Neural cell (in vitro differentiated cells): ENCODE results near the gene IL15. TPM values are rescaled to one million over a fixed set of nuclear protein-coding genes. Genes with fewer than 3 reads are reported as not detected.

Source experiments
- H2AFZ ChIP-seq: fragments of 200-600, 300-800 bp; sonication (generic), shearing (Covaris generic); 2 replicates; pipeline ENCODE4 v1.6.0; 2014; ENCODE audit warnings: low read depth, mild to moderate bottlenecking, antibody characterized with exemption, low read length, moderate library complexity
- H3F3A ChIP-seq: fragments of 200-600 bp; shearing (Covaris generic); 2 replicates; pipeline ENCODE4 v1.6.1; 2016; ENCODE audit warnings: mild to moderate bottlenecking, moderate library complexity, mixed read lengths, antibody characterized with exemption, low read length; ENCODE audit not compliant: insufficient read depth, poor library complexity, severe bottlenecking
- H3K27ac ChIP-seq: fragments of 200-600, 300-800 bp; sonication (generic), shearing (Covaris generic); 2 replicates; pipeline ENCODE4 v1.5.1; 2014; ENCODE audit warnings: mild to moderate bottlenecking, low read length, moderate library complexity
- H3K27me3 ChIP-seq: fragments of 300-800, 200-600 bp; sonication (generic), shearing (Covaris generic); 2 replicates; pipeline ENCODE4 v1.6.0; 2014; ENCODE audit warnings: mild to moderate bottlenecking, low read depth, low read length, moderate library complexity; ENCODE audit not compliant: insufficient read depth
- H3K36me3 ChIP-seq: fragments of 300-800, 200-600 bp; sonication (generic), shearing (Covaris generic); 2 replicates; pipeline ENCODE4 v1.5.1; 2014; ENCODE audit warnings: mild to moderate bottlenecking, antibody characterized with exemption, low read length, moderate library complexity; ENCODE audit not compliant: insufficient read depth
- H3K4me2 ChIP-seq: fragments of 300-800, 200-600 bp; sonication (generic), shearing (Covaris generic); 2 replicates; pipeline ENCODE4 v1.6.0; 2014; ENCODE audit warnings: mild to moderate bottlenecking, low read length
- H3K4me3 ChIP-seq: fragments of 300-800, 200-600 bp; sonication (generic), shearing (Covaris generic); 2 replicates; pipeline ENCODE4 v1.5.1; 2014; ENCODE audit warnings: mild to moderate bottlenecking, low read length, moderate library complexity
- H3K79me2 ChIP-seq: fragments of 200-600 bp; shearing (Covaris generic); replicated peaks from 2 replicates; pipeline ENCODE4 v1.6.0; 2014; ENCODE audit warnings: mild to moderate bottlenecking, low read length, moderate library complexity; ENCODE audit not compliant: insufficient read depth
- H3K9ac ChIP-seq: fragments of 300-800, 200-600 bp; sonication (generic), shearing (Covaris generic); 2 replicates; pipeline ENCODE4 v1.6.1; 2016; ENCODE audit warnings: mild to moderate bottlenecking, low read length, mixed read lengths
- H3K9me2 ChIP-seq: fragments of 200-600 bp; shearing (Covaris generic); 2 replicates; pipeline ENCODE4 v1.6.1; 2016; ENCODE audit warnings: mild to moderate bottlenecking, low read length, mixed read lengths; ENCODE audit not compliant: insufficient read depth
- H3K9me3 ChIP-seq: fragments of 200-600, 300-800 bp; sonication (generic), shearing (Covaris generic); 2 replicates; pipeline ENCODE4 v1.6.1; 2016; ENCODE audit warnings: mild to moderate bottlenecking, mixed run types, low read length, moderate library complexity, mixed read lengths
- H4K20me1 ChIP-seq: fragments of 200-600 bp; shearing (Covaris generic); 2 replicates; pipeline ENCODE4 v1.6.1; 2016; ENCODE audit warnings: mild to moderate bottlenecking, mixed run types; ENCODE audit not compliant: insufficient read depth
- EP300 ChIP-seq: fragments of 450-650 bp; conservative IDR thresholded peaks from 2 replicates; pipeline ENCODE4 v1.6.1; 2014; ENCODE audit warnings: antibody characterized with exemption, mild to moderate bottlenecking, moderate library complexity; ENCODE audit not compliant: poor library complexity, severe bottlenecking
- EZH2 ChIP-seq: fragments of 200-600, 300-800 bp; shearing (Covaris generic), sonication (generic); IDR thresholded peaks from 2 replicates; pipeline ENCODE4 v1.6.1; 2014; ENCODE audit warnings: antibody characterized with exemption, low read length, borderline replicate concordance, mild to moderate bottlenecking; ENCODE audit not compliant: insufficient read depth, poor library complexity, severe bottlenecking
- MXI1 ChIP-seq: fragments of 450-650 bp; conservative IDR thresholded peaks from 2 replicates; pipeline ENCODE4 v1.6.1; 2014; ENCODE audit warnings: antibody characterized with exemption, mild to moderate bottlenecking; ENCODE audit not compliant: poor library complexity, severe bottlenecking
- POLR2AphosphoS5 ChIP-seq: IDR thresholded peaks from 2 replicates; pipeline ENCODE4 v1.6.1; 2012
- RAD21 ChIP-seq: fragments of 450-650 bp; conservative IDR thresholded peaks from 2 replicates; pipeline ENCODE4 v1.6.1; 2014; ENCODE audit warnings: antibody characterized with exemption, mild to moderate bottlenecking, moderate library complexity
- REST ChIP-seq: IDR thresholded peaks from 2 replicates; pipeline ENCODE4 v1.6.1; 2012; ENCODE audit warnings: borderline replicate concordance
- SMC3 ChIP-seq: fragments of 450-650 bp; conservative IDR thresholded peaks from 2 replicates; pipeline ENCODE4 v1.6.1; 2014; ENCODE audit warnings: antibody characterized with exemption, mild to moderate bottlenecking, moderate library complexity; ENCODE audit not compliant: poor library complexity
- TAF1 ChIP-seq: IDR thresholded peaks from 2 replicates; pipeline ENCODE4 v1.6.1; 2012; ENCODE audit warnings: low read depth
- polyA plus RNA-seq: library from polyadenylated mRNA; depleted of rRNA; stranded (reverse); fragments of >200 nt; gene quantifications from 2 replicates; pipeline ENCODE4 v1.2.3, GENCODE V29; 2014

Gene IL15
- polyA plus RNA-seq, 1 donor from 2014 or later, result not detected

- Histone ChIP-seq H4K20me1 (no peaks in the 10 kb centered on the region), H3F3A (no peaks in the 10 kb centered on the region), H3K9me3 (no peaks in the 10 kb centered on the region), H3K4me3 (no peak overlapping the region), H3K27ac (no peak overlapping the region), H3K9me2 (no peaks in the 10 kb centered on the region), H3K79me2 (no peaks in the 10 kb centered on the region), H3K27me3 (peaks cover 12% of the 10 kb centered on the region), H3K4me2 (no peak overlapping the region), H3K9ac (no peak overlapping the region), H3K36me3 (no peaks in the 10 kb centered on the region), H2AFZ (no peak overlapping the region)
- no peak for TF ChIP-seq TAF1
- TF ChIP-seq REST, result no peak
- no peak for TF ChIP-seq SMC3
- no peak for TF ChIP-seq RAD21
- TF ChIP-seq EZH2, result no peak
- TF ChIP-seq MXI1, result no peak
Measured at GRCh38 chr4:141642711-141643110, 6.3 kb downstream of the IL15 start.

GRCh38 chr4:141643557-141643956 is 7.2 kb downstream of the IL15 start:
- H2AFZ ChIP-seq, result no peak overlapping the region
- H3K4me3 ChIP-seq, result no peak overlapping the region
- H3K79me2 ChIP-seq, result no peaks in the 10 kb centered on the region
- no peaks in the 10 kb centered on the region for H3K9me2 ChIP-seq
- no peak overlapping the region for H3K27ac ChIP-seq
- no peak overlapping the region for H3K4me2 ChIP-seq
- H3K36me3 ChIP-seq, result no peaks in the 10 kb centered on the region
- peaks cover 3% of the 10 kb centered on the region for H3K27me3 ChIP-seq
- TF ChIP-seq EZH2 (no peak), EP300 (no peak), MXI1 (no peak), RAD21 (no peak), TAF1 (no peak)
- H3F3A ChIP-seq, result no peaks in the 10 kb centered on the region
- H3K9ac ChIP-seq, result no peak overlapping the region
- no peaks in the 10 kb centered on the region for H3K9me3 ChIP-seq
- no peaks in the 10 kb centered on the region for H4K20me1 ChIP-seq

- Histone ChIP-seq H3K27me3 (no peaks in the 10 kb centered on the region), H3K36me3 (no peaks in the 10 kb centered on the region), H3K9me3 (no peaks in the 10 kb centered on the region), H3K9me2 (no peaks in the 10 kb centered on the region), H3F3A (no peaks in the 10 kb centered on the region), H3K27ac (no peak overlapping the region), H3K4me3 (no peak overlapping the region), H3K79me2 (no peaks in the 10 kb centered on the region), H4K20me1 (no peaks in the 10 kb centered on the region), H3K4me2 (no peak overlapping the region), H3K9ac (no peak overlapping the region), H2AFZ (no peak overlapping the region)
- TF ChIP-seq TAF1 (no peak), REST (no peak), POLR2AphosphoS5 (no peak), MXI1 (no peak), EP300 (no peak), RAD21 (no peak), EZH2 (no peak)
Measured at GRCh38 chr4:141645611-141646340, 9.4 kb downstream of the IL15 start.
